ENCODE results near the gene DRAM2. TPM values are rescaled to one million over a fixed set of nuclear protein-coding genes. Genes with fewer than 3 reads are reported as not detected.

Gene DRAM2
- total and polyA plus RNA-seq, 7 experiments from 2014 or later, result 26.9 to 87.5 (median 47.4) TPM

DNA sequence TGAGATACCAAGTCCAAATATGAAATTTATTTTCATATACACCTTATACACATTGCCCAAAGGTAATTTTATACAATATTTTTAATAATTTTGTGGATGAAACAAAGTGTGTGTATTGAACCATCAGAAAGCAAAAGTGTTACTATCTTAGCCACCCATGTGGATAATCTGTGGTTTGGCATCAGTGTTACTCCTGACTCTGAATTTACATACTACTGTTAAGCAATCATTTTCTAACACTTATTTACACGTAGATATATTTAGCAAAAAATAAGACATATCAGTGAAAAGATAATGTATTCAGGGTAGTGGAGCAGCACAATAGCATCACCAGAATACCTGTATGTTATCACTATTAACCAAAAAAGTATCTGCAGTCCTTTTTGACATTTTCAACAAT is 36.8 kb upstream of the DRAM2 start:
- peaks cover 4 to 14% (median 4%) of the 10 kb centered on the region in 3 experiments for H3K36me3 ChIP-seq (ENCODE audit: control insufficient read depth in 2 of 3, insufficient read depth in 3 of 3, low read length in 3 of 3)
- DNase-seq (no peak), ATAC-seq (no peak)
- peaks cover 5 to 46% (median 41%) of the 10 kb centered on the region in 5 donors for H3K36me3 Mint-ChIP-seq
- no peak overlapping the region for H3K4me3 ChIP-seq (ENCODE audit: low read length)
- peaks cover 17 to 94% (median 63%) of the 10 kb centered on the region in 7 donors for H3K4me1 Mint-ChIP-seq
- H3K4me1 ChIP-seq (ENCODE audit: control insufficient read depth in 2 of 2, insufficient read depth in 2 of 2, low read length in 2 of 2), result peaks cover 0 to 20% of the 10 kb centered on the region in 2 donors
- no peaks in the 10 kb centered on the region for H3K27me3 Mint-ChIP-seq
- H3K27ac Mint-ChIP-seq, result peak overlapping the region in 3 of 9 donors; percentile 25 to 67 (median 50)
- intact Hi-C loops (cut with micrococcal nuclease), result no loop called here
- ChIA-PET CTCF (no interaction called here), POLR2A (no interaction called here)
- no peak overlapping the region for H3K27ac ChIP-seq (ENCODE audit: low read depth, low read length)
- no peaks in the 10 kb centered on the region for H3K9me3 Mint-ChIP-seq
- no peaks in the 10 kb centered on the region for H3K27me3 ChIP-seq (ENCODE audit: control insufficient read depth in 2 of 2, insufficient read depth in 2 of 2, low read length in 2 of 2)
- no peak overlapping the region for H3K4me3 Mint-ChIP-seq
- H3K9me3 ChIP-seq (ENCODE audit: control insufficient read depth in 2 of 3, low read length in 3 of 3), result no peaks in the 10 kb centered on the region

DNA sequence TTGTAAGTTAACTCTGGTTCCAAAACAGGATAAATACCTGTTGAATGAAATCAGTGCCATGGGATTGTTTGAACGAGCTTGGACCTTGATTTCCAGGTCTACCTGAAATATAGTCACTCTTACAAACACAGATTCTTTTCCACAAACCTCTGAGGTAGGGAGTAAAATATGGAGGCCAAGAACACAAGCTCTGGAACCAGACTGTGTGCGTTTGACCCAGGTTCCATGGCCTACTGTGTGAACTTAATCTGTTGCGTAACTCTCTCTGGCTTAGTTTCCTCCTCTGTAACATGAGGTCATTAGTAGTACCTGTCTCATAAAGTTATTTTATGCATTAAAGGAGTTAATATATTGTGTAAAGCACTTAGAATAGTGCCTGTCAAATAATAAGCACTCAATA is 35.5 kb upstream of the DRAM2 start:
- POLR2A ChIA-PET, result no interaction called here
- Mint-ChIP-seq H3K4me3 (no peak overlapping the region), H3K4me1 (peaks cover 11 to 81% (median 56%) of the 10 kb centered on the region in 7 donors)

GRCh38 chr1:111174070-111174469 is 34.2 kb upstream of the DRAM2 start:
- Mint-ChIP-seq H3K27ac (peak overlapping the region in 6 of 9 donors; percentile 18 to 85 (median 64)), H3K9me3 (no peaks in the 10 kb centered on the region), H3K27me3 (no peaks in the 10 kb centered on the region), H3K36me3 (peaks cover 5 to 48% (median 37%) of the 10 kb centered on the region in 5 donors), H3K4me1 (peaks cover 2 to 69% (median 48%) of the 10 kb centered on the region in 7 donors), H3K4me3 (no peak overlapping the region)
- H3K27me3 ChIP-seq (ENCODE audit: control insufficient read depth in 2 of 2, insufficient read depth in 2 of 2, low read length in 2 of 2), result no peaks in the 10 kb centered on the region
- no peak for DNase-seq
- no peaks in the 10 kb centered on the region for H3K9me3 ChIP-seq (ENCODE audit: control insufficient read depth in 2 of 3, low read length in 3 of 3)
- POLR2A ChIA-PET, result interaction anchor here (1.1 to 2.4 kb wide), 2 partner anchors 13 to 17 kb away, joined by 3 to 8 read pairs; no protein-coding TSS in a partner anchor
- CTCF ChIA-PET, result interaction anchor here (1.4 kb wide), 1 partner anchor 160 kb away, joined by 5 read pairs; no protein-coding TSS in a partner anchor
- H3K4me1 ChIP-seq (ENCODE audit: control insufficient read depth in 2 of 2, insufficient read depth in 2 of 2, low read length in 2 of 2), result peaks cover 0 to 7% of the 10 kb centered on the region in 2 donors
- H3K4me3 ChIP-seq (ENCODE audit: low read length), result no peak overlapping the region
- ATAC-seq, result no peak
- intact Hi-C loops (cut with micrococcal nuclease), result no loop called here
- no peak overlapping the region for H3K27ac ChIP-seq (ENCODE audit: low read depth, low read length)
- peaks cover 4 to 15% (median 5%) of the 10 kb centered on the region in 3 experiments for H3K36me3 ChIP-seq (ENCODE audit: control insufficient read depth in 2 of 3, insufficient read depth in 3 of 3, low read length in 3 of 3)

More for the DNA sequence above, 35.5 kb upstream of the DRAM2 start:
- no peaks in the 10 kb centered on the region for H3K27me3 ChIP-seq (ENCODE audit: control insufficient read depth in 2 of 2, insufficient read depth in 2 of 2, low read length in 2 of 2)
- no peak overlapping the region for H3K4me3 ChIP-seq (ENCODE audit: low read length)
- ATAC-seq (no peak), DNase-seq (no peak)
- Mint-ChIP-seq H3K27ac (peak overlapping the region in 1 of 9 donors; percentile 59), H3K27me3 (no peaks in the 10 kb centered on the region), H3K9me3 (no peaks in the 10 kb centered on the region), H3K36me3 (peaks cover 5 to 49% (median 41%) of the 10 kb centered on the region in 5 donors)
- H3K36me3 ChIP-seq (ENCODE audit: control insufficient read depth in 2 of 3, insufficient read depth in 3 of 3, low read length in 3 of 3), result peaks cover 4 to 14% (median 4%) of the 10 kb centered on the region in 3 experiments
- H3K4me1 ChIP-seq (ENCODE audit: control insufficient read depth in 2 of 2, insufficient read depth in 2 of 2, low read length in 2 of 2), result peaks cover 0 to 20% of the 10 kb centered on the region in 2 donors
- no peaks in the 10 kb centered on the region for H3K9me3 ChIP-seq (ENCODE audit: control insufficient read depth in 2 of 3, low read length in 3 of 3)
- intact Hi-C loops (cut with micrococcal nuclease), result no loop called here
- no peak overlapping the region for H3K27ac ChIP-seq (ENCODE audit: low read depth, low read length)
- CTCF ChIA-PET, result interaction anchor here (0.7 kb wide), 1 partner anchor 27 kb away, joined by 3 read pairs; no protein-coding TSS in a partner anchor

- no peak overlapping the region for H3K27ac ChIP-seq (ENCODE audit: low read depth, low read length)
- DNase-seq (no peak), ATAC-seq (no peak)
- H3K36me3 ChIP-seq (ENCODE audit: control insufficient read depth in 2 of 3, insufficient read depth in 3 of 3, low read length in 3 of 3), result peaks cover 4 to 27% (median 9%) of the 10 kb centered on the region in 3 experiments
- intact Hi-C loops (cut with micrococcal nuclease), result no loop called here
- no peaks in the 10 kb centered on the region for H3K9me3 ChIP-seq (ENCODE audit: control insufficient read depth in 2 of 3, low read length in 3 of 3)
- CTCF ChIA-PET, result no interaction called here
- H3K27me3 ChIP-seq (ENCODE audit: control insufficient read depth in 2 of 2, insufficient read depth in 2 of 2, low read length in 2 of 2), result no peaks in the 10 kb centered on the region
- H3K4me3 ChIP-seq (ENCODE audit: low read length), result no peak overlapping the region
- Mint-ChIP-seq H3K4me3 (peak overlapping the region in 1 of 10 donors; percentile 35), H3K4me1 (peaks cover 2 to 53% (median 34%) of the 10 kb centered on the region in 7 donors), H3K27ac (peak overlapping the region in 8 of 9 donors; percentile 10 to 76 (median 34)), H3K9me3 (no peaks in the 10 kb centered on the region), H3K36me3 (peaks cover 5 to 52% (median 34%) of the 10 kb centered on the region in 5 donors), H3K27me3 (no peaks in the 10 kb centered on the region)
- peaks cover 0 to 6% of the 10 kb centered on the region in 2 donors for H3K4me1 ChIP-seq (ENCODE audit: control insufficient read depth in 2 of 2, insufficient read depth in 2 of 2, low read length in 2 of 2)
- POLR2A ChIA-PET, result interaction anchor here (1.3 to 2.4 kb wide), 3 partner anchors 11 to 33 kb away, joined by 3 to 8 read pairs (median 4); partner anchors contain the start of genes CEPT1 and DRAM2
Measured at GRCh38 chr1:111172463-111172862, 32.6 kb upstream of the DRAM2 start.

DNA sequence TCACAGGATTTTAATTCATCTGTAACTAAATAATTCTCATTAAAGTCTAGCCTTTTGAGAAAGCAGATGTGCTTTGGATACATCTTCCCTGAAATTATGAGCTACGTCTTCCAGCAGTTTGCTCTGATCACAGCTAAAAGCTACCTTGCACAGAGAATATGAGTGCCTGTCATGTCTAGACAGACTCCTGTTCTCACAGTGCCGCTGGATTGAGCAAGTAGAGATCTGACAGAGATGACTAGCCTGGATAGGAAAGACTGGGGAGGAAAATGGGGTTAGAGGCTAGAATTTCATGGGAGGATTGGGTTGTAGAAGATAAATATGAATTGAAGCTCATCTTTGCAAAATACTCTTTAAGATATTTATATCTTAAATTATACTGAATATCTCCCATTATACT is 24.3 kb upstream of the DRAM2 start:
- Histone ChIP-seq H3K4me3 (ENCODE audit: low read length) (no peak overlapping the region), H3K4me1 (ENCODE audit: control insufficient read depth in 2 of 2, insufficient read depth in 2 of 2, low read length in 2 of 2) (no peaks in the 10 kb centered on the region), H3K9me3 (ENCODE audit: control insufficient read depth in 2 of 3, low read length in 3 of 3) (no peaks in the 10 kb centered on the region), H3K36me3 (ENCODE audit: control insufficient read depth in 2 of 3, insufficient read depth in 3 of 3, low read length in 3 of 3) (peaks cover 5 to 32% (median 7%) of the 10 kb centered on the region in 3 experiments), H3K27me3 (ENCODE audit: control insufficient read depth in 2 of 2, insufficient read depth in 2 of 2, low read length in 2 of 2) (no peaks in the 10 kb centered on the region), H3K27ac (ENCODE audit: low read depth, low read length) (no peak overlapping the region)
- Mint-ChIP-seq H3K27ac (peak overlapping the region in 5 of 9 donors; percentile 1 to 41 (median 8)), H3K9me3 (no peaks in the 10 kb centered on the region), H3K36me3 (peaks cover 7 to 36% (median 26%) of the 10 kb centered on the region in 5 donors), H3K27me3 (no peaks in the 10 kb centered on the region), H3K4me1 (peaks cover 8 to 45% (median 31%) of the 10 kb centered on the region in 7 donors), H3K4me3 (no peak overlapping the region)
- ChIA-PET CTCF (interaction anchor here (0.9 kb wide), 1 partner anchor 170 kb away, joined by 3 read pairs; no protein-coding TSS in a partner anchor), POLR2A (interaction anchor here (0.7 kb wide), 1 partner anchor 526 kb away, joined by 3 read pairs; no protein-coding TSS in a partner anchor)
- intact Hi-C loops (cut with micrococcal nuclease), result no loop called here
- DNase-seq (no peak), ATAC-seq (no peak)

- no peaks in the 10 kb centered on the region for H3K27me3 ChIP-seq (ENCODE audit: control insufficient read depth in 2 of 2, insufficient read depth in 2 of 2, low read length in 2 of 2)
- no peak for DNase-seq
- ChIA-PET POLR2A (interaction anchor here (0.8 to 1.4 kb wide), 2 partner anchors 20 to 259 kb away, joined by 3 to 4 read pairs; no protein-coding TSS in a partner anchor), CTCF (no interaction called here)
- H3K9me3 ChIP-seq (ENCODE audit: control insufficient read depth in 2 of 3, low read length in 3 of 3), result no peaks in the 10 kb centered on the region
- Mint-ChIP-seq H3K27me3 (no peaks in the 10 kb centered on the region), H3K4me3 (no peak overlapping the region), H3K36me3 (peaks cover 8 to 37% (median 22%) of the 10 kb centered on the region in 5 donors), H3K9me3 (no peaks in the 10 kb centered on the region), H3K27ac (peak overlapping the region in 1 of 9 donors; percentile 47), H3K4me1 (peaks cover 8 to 51% (median 33%) of the 10 kb centered on the region in 7 donors)
- peaks cover 0 to 24% (median 7%) of the 10 kb centered on the region in 3 experiments for H3K36me3 ChIP-seq (ENCODE audit: control insufficient read depth in 2 of 3, insufficient read depth in 3 of 3, low read length in 3 of 3)
- H3K4me1 ChIP-seq (ENCODE audit: control insufficient read depth in 2 of 2, insufficient read depth in 2 of 2, low read length in 2 of 2), result no peaks in the 10 kb centered on the region
- H3K27ac ChIP-seq (ENCODE audit: low read depth, low read length), result no peak overlapping the region
- no peak for ATAC-seq
- no peak overlapping the region for H3K4me3 ChIP-seq (ENCODE audit: low read length)
- intact Hi-C loops (cut with micrococcal nuclease), result loop anchor here in 1 of 2 donors (2.0 kb wide), 1 partner anchor 17 kb away; no protein-coding TSS in a partner anchor
Measured at GRCh38 chr1:111163363-111163762, 23.5 kb upstream of the DRAM2 start.
